T-helper 9 cell (primary cell): ENCODE data around the gene UCN3.
"Not testable (repeated sequence)": the region's sequence is repeated elsewhere in the genome, so short reads cannot be mapped to it uniquely, and the experiment has no call there.

ENCODE experiments used
- DNase-seq: peaks from one replicate; pipeline ENCODE4 v3.0.0-alpha.2; 2020

The UCN3 gene

GRCh38 chr10:5369362-5370158, 4.8 kb downstream of the UCN3 start:
- no peak for DNase-seq

DNA sequence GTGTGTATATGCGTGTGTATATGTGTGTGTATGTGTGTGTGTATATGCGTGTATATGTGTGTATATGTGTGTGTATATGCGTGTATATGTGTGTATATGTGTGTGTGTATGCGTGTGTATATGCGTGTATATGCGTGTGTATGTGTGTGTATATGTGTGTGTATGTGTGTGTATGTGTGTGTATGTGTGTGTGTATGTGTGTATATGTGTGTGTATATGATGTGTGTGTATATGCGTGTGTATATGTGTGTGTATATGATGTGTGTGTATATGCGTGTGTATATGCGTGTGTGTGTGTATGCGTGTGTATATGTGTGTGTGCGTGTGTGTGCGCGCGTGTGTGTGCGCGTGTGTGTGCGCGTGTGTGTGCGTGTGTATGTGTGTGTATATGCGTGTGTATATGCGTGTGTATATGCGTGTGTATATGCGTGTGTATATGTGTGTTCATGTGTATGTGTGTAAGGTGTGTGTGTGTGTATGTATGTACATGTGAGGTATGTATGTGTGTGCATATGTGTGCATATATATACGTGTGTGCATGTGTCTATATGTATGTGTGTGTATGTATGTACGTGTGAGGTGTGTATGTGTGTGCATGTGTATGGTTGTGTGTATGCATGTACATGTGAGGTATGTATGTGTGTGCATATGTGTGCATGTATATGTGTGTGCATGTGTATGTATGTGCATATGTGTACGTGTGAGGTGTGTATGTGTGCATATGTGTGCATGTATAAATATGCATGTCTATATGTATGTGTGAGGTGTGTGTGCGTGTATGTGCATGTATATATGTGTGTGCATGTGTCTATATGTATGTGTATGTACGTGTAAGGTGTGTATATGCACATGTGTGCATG, 6.0 kb downstream of the UCN3 start:
- DNase-seq = no peak

DNA sequence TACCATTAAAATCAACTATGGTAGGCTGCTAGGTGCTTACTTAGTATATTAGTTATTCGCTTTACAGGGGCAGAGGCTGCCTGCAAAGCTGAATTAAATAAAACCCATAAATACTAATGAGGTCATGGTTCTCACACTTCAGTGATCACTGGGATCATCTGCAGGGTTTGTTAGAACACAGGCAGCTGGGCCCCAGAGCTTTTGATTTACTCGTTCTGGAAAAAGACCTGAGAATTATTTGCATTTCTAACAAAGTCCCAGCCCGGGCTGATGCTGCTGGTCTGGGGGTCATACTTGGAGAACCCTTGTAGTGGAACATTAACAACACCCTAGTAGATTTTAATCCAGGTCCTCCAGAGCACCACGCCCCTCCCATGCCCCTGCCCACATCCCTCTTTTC, 8.5 kb downstream of the UCN3 start:
- DNase-seq = no peak

GRCh38 chr10:5373891-5374611, 9.3 kb downstream of the UCN3 start:
- no peak for DNase-seq

GRCh38 chr10:5376450-5376849, 11.7 kb downstream of the UCN3 start:
- no peak for DNase-seq

DNA sequence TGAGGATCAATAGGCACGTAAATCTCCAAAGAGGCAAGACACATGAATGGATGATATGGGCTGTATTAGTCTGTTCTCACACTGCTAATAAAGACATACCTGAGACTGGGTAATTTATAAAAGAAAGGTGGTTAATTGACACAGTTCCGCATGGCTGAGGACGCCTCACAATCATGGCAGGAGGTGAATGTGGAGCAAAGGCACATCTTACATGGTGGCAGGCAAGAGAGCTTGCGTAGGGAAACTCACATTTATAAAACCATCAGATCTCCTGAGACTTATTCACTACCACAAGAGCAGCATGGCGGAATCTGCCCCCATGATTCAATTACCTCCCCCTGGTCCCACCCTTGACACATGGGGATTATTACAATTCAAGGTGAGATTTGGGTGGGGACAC, 14.4 kb downstream of the UCN3 start:
- not testable (repeated sequence) for DNase-seq

DNA sequence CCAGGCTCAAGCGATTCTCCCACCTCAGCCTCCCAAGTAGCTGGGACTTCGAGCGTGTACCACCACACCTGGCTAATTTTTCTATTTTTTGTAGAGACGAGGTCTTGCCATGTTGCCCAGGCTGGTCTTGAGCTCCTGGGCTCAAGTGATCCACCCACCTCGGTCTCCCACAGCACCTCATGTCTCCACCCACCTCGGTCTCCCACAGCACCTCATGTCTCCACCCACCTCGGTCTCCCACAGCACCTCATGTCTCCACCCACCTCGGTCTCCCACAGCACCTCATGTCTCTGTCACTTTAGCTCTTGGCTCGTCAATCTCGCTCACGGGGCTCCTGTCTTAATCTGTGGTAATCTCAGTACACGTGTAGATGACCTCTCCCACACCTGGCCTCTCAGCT, 15.6 kb downstream of the UCN3 start:
- not testable (repeated sequence) for DNase-seq

DNA sequence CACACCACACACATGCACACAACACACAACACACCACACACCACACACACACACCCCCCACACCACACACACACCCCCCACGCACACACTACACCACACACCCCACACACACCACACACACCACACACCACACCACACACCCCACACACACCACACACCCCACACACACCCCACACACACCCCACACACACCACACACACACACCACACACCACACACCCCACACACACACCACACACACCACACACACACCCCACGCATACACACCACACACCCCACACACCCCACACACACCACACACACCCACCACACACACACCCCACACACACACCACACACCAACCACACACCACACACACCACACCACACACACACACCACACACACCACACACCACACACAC, 16.4 kb downstream of the UCN3 start:
- no peak for DNase-seq

DNA sequence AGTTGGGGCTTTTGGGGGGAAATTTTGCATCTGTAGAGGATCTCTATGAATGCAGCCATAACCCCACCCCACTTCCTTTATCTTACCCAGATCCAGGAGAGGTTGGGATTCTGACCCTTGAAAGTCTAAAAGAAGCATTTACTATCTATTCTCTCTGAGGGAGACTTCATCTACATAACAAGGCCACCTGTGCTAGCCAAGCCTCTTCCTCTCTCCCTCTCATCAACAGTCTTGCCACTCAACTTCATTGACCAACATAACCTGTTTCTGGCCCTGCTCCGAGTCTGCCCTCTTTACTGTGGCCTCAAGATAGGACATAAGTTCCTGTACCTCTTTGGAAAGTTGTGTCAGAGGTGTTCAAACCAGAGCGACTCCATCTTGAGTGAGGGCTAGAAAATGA, 20.5 kb downstream of the UCN3 start:
- no peak for DNase-seq

DNA sequence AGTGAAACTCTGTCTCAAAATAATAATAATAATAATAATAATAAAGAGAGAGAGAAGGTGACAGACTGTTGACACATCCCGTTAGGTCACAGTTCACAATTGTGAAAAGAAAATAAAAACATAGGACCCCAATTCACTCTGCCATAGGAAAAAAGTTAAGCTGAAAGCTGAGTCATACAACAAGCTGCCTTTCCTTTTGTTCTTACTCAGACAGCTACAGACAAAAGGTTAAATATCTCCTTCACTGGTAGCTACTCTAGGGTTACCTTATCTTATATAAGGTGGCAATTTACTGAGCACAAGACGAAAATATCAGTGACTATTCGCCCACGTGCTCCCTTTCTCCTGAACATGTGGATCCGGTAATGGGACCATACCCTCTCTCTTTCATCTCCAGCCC, 22.4 kb downstream of the UCN3 start:
- no peak for DNase-seq

DNA sequence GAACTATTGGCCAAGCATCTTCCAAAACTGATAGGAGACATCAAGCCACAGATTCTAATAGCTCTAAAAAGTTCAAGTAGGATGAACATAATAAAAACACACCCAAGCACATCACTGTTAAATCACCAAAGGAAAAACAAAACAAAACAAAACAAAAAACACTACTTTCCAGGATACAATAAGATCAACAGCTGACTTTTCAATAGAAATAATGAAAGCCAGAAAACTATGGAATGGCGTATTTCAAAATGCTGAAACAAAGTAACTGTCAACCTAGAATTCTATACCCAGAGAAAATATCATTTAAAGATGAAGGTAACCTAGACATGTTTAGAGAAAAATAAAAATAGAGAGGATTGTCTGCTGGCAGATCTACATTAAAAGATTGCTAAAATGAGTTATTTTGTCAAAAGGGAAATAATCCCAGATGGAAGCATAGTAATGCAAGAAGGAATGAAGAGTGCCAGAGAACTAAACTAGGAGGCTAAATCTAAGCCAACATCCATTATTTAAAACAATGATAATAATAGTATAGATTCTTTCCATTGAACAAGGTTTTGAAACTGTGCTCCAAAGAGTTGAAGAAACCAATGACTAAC, 25.9 kb downstream of the UCN3 start:
- no peak for DNase-seq

DNA sequence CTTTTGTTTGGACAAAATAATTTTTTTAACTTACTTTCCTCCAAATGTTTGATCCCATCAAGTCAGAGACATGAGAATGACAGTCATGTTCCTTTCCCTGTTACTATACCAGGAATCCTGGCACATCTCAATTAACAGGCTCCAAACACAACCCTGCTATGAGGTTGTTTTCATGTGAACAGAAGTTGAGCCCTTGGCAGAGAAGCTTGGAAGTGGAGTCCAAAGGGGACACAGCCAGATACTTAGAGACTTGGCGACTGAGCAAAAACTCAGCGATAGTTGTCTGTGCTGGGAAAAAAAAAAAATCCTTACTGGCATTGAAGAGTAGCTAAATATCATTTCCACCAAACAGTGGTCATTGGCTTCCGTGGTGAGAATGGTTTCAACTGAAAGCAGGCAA, 27.0 kb downstream of the UCN3 start:
- DNase-seq = no peak

DNA sequence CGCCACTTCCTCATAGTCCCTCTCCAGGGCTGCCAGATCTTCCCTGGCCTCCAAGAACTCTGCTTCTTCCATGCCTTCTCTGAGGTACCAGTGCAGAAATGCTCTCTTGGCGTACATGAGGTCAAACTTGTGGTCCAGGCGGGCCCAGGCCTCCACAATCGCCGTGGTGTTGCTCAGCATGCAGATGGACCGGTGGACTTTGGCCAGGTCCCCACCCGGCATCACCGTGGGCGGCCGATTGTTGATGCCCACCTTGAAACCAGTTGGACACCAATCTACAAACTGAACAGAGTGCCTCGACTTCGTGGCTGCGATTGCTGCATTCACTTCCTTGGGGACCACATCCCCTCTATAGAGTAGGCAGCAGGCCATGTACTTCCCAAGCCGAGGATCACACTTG, 28.8 kb downstream of the UCN3 start:
- no peak for DNase-seq

GRCh38 chr10:5395168-5395567, 30.4 kb downstream of the UCN3 start:
- no peak for DNase-seq

DNA sequence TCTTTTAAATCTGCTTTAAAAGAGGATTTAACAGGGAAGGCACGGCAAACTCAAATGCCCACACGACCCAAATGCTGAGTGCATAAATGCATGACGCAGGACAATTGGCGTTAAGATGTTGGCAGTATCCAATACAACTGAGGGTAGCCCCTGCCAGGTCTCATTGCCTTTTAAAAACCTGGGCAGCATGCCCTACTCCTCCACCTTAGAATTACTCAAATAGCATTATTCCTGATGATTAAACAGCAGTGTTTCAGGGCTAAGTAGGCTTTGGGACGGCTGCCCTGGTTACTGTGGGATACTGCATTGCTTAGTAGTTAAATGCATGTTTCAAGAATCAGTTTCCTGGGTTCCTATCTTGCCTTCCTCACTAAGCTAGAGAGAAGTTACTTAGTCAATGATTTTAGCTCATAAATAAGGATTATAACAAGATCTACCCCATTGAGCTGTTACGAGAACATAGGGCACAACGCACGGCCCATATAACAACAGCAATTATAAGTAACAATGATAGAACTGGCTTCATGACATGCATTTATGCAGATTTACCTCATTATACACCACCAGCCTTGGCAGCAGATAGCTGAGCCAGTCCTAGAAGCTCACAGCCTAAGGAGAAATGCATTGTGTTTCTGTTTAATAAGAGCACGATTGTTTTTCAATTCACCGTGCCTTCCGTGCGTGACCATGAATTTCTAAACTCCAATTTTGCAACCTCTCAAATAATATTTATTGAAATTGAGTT, 32.0 kb downstream of the UCN3 start:
- DNase-seq = no peak

GRCh38 chr10:5399332-5399731, 34.6 kb downstream of the UCN3 start:
- DNase-seq = no peak

GRCh38 chr10:5400468-5401240, 35.9 kb downstream of the UCN3 start:
- no peak for DNase-seq

- no peak for DNase-seq
Measured at GRCh38 chr10:5402798-5403197, 38.0 kb downstream of the UCN3 start.

GRCh38 chr10:5404208-5405041, 39.7 kb downstream of the UCN3 start, which contains the start of gene TUBAL3:
TSS of gene TUBAL3 (minus strand) at chr10:5404828. CDS start at chr10:5404792, 36 bp downstream.
- no peak for DNase-seq

GRCh38 chr10:5406918-5407317, 42.2 kb downstream of the UCN3 start:
- DNase-seq = no peak
